IPS-18a (cell line): ENCODE data around the gene FOXP1.

Experiments used
- H3K27ac ChIP-seq: one replicate; pipeline ENCODE4 v1.5.1; 2013; ENCODE audit warnings: low read length
- H3K27me3 ChIP-seq: one replicate; pipeline ENCODE4 v1.6.1; 2013; ENCODE audit warnings: mild to moderate bottlenecking, low read length; ENCODE audit not compliant: control insufficient read depth, insufficient read depth
- H3K36me3 ChIP-seq: one replicate; pipeline ENCODE4 v1.6.1; 2013; ENCODE audit warnings: low read depth, low read length; ENCODE audit not compliant: control insufficient read depth
- H3K4me1 ChIP-seq: one replicate; pipeline ENCODE4 v1.6.1; 2013; ENCODE audit warnings: low read depth, low read length; ENCODE audit not compliant: control insufficient read depth
- H3K4me3 ChIP-seq: one replicate; pipeline ENCODE4 v1.5.1; 2013; ENCODE audit warnings: low read length
- H3K9ac ChIP-seq: one replicate; pipeline ENCODE4 v1.6.1; 2013; ENCODE audit warnings: mild to moderate bottlenecking, low read length, moderate library complexity
- H3K9me3 ChIP-seq: one replicate; pipeline ENCODE4 v1.6.1; 2013; ENCODE audit warnings: low read depth, low read length; ENCODE audit not compliant: control insufficient read depth

Gene FOXP1

DNA sequence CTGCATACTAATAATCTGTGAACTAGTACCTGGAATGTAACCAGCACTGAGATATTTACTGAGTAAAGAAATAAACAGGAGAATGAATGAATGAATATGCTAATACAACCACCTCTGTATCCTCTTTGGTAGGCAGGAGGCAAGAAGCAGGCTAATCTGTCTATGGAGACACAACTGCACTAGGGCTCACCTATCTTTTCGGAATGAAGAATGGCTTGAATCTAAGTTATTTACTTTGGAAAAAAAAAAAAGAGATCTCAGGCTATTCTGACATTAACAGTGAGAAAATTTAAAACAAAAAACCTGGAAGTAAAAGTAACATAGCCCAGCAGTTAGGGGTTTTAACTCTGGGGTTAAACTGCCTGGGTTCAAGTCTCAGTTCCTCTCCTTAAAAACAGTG lies 174.2 kb downstream of the FOXP1 start:
- H3K27ac ChIP-seq, result no peak overlapping the region
- H3K9me3 ChIP-seq, result no peaks in the 10 kb centered on the region
- peaks cover 13% of the 10 kb centered on the region for H3K4me1 ChIP-seq
- no peaks in the 10 kb centered on the region for H3K36me3 ChIP-seq
- no peak overlapping the region for H3K9ac ChIP-seq
- no peaks in the 10 kb centered on the region for H3K27me3 ChIP-seq
- H3K4me3 ChIP-seq, result no peak overlapping the region

DNA sequence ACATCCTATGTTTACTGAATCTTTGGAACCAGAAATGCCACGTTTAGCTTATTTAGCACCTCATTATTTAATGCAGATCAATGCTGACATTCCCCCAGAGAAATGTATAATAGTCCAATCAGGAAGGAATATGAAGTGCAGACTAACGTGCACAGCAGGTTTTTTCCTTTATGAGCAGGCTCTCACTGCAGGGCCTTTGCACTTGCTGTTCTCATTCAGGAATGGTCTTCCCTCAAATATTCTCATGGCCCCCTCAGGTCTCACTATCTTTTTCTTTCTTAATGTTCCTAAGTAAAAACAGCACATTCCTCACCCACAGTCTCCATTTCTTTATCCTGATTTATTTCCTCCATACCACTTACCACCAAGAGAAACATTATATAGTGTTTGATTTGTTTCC lies 174.6 kb downstream of the FOXP1 start:
- Histone ChIP-seq H3K4me1 (peaks cover 10% of the 10 kb centered on the region), H3K4me3 (no peak overlapping the region), H3K27me3 (no peaks in the 10 kb centered on the region), H3K9me3 (no peaks in the 10 kb centered on the region), H3K36me3 (no peaks in the 10 kb centered on the region), H3K9ac (no peak overlapping the region), H3K27ac (no peak overlapping the region)

DNA sequence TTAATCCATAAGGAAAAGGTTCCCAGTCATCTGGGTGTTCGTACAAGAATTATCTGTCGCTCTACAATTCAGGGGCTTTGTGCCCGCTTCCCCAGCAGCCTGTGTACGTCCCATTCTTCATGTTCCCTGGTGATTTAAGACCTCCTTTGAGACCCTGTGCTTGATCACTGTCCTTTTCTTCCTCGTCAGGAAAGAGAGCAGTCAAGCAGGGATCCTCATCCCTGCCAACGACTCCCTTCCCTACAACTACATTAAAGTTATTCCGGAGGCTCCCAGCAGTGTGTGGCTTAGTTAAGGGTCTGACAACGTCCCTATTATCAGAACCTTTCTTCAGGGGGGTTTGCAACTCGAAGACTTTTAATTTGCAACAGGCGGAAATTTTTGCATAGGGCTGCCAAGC lies 175.7 kb downstream of the FOXP1 start:
- H3K27ac ChIP-seq, result no peak overlapping the region
- no peaks in the 10 kb centered on the region for H3K36me3 ChIP-seq
- H3K4me3 ChIP-seq, result no peak overlapping the region
- peaks cover 10% of the 10 kb centered on the region for H3K4me1 ChIP-seq
- no peaks in the 10 kb centered on the region for H3K27me3 ChIP-seq
- no peaks in the 10 kb centered on the region for H3K9me3 ChIP-seq
- H3K9ac ChIP-seq, result no peak overlapping the region

DNA sequence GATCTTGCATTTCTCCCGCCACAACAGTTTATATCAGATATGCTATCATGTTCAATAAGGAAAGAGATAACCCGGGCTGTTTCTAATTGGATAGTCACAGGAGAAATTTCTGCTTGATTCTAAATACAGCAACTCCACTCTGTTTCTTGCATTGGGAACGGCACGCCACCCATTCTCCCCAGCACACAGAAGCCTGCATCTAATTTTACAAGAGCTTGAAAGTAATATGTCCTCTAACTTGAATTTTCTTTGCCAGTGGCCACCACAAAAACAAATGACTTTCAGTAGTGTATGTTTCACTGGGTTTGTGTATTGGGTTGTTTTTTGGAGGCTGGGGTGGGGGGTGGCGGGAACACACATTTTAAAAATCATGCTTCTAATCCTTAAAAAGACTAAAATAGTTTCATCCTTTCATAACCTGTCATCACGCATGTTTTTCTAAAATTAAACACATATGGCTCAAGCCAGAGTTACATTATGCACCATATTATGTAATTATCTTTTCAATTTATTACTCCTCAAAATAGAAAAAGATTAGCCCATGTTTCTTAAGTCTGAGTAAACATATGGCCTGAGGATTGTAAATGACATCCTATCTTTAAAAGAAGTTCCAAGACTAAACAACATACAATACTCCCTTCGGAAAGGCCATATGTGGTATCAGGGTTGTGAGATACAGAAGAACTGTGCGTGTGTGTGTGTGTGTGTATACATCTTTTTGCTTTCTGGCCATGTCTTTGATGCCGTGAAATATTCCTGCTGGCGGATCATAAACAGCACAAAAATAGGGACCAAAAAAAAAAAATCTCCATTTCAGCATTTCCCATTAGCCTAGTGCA lies 176.3 kb downstream of the FOXP1 start:
- Histone ChIP-seq H3K4me3 (no peak overlapping the region), H3K27ac (no peak overlapping the region), H3K36me3 (no peaks in the 10 kb centered on the region), H3K9ac (no peak overlapping the region), H3K9me3 (no peaks in the 10 kb centered on the region), H3K4me1 (peaks cover 10% of the 10 kb centered on the region), H3K27me3 (no peaks in the 10 kb centered on the region)

DNA sequence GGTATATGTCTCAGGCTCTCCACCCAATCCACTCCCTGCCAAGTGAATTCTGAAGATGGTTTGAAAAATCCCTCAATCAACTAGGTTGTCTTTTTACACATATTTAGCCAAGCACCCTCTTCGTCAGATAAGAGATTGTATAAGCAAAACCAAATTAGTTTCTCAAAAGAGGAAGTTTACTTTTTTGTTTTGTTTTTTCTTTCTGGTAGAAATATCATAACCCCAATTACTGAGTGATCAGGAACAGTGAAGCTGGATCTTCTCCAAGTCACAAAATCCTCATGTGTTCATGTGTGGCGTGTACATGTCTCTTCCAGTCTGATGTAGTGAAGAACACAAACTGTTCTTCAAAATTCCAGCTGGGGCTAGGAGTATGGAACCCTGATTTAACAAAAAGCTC lies 180.6 kb downstream of the FOXP1 start:
- Histone ChIP-seq H3K9me3 (no peaks in the 10 kb centered on the region), H3K4me3 (no peak overlapping the region), H3K4me1 (peaks cover 3% of the 10 kb centered on the region), H3K27ac (no peak overlapping the region), H3K27me3 (no peaks in the 10 kb centered on the region), H3K9ac (no peak overlapping the region), H3K36me3 (no peaks in the 10 kb centered on the region)

DNA sequence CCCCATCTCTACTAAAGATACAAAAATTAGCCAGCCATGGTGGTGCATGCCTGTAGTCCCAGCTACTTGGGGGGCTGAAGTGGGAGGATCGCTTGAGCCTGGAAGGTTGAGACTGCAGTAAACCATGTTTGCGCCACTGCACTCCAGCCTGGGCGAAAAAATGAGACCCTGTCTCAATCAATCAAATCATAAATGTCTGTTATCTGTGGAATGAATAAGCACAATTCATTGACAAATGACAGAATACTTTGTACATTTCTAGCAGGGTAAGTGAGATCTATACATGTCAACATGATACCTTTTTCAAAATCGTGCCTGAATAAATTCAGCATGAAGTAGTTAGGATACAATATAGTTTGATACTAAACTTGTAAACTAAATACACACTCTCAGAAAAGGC lies 181.2 kb downstream of the FOXP1 start:
- H3K9me3 ChIP-seq, result no peaks in the 10 kb centered on the region
- no peaks in the 10 kb centered on the region for H3K36me3 ChIP-seq
- H3K27ac ChIP-seq, result no peak overlapping the region
- no peak overlapping the region for H3K4me3 ChIP-seq
- H3K9ac ChIP-seq, result no peak overlapping the region
- no peaks in the 10 kb centered on the region for H3K27me3 ChIP-seq
- H3K4me1 ChIP-seq, result no peaks in the 10 kb centered on the region

DNA sequence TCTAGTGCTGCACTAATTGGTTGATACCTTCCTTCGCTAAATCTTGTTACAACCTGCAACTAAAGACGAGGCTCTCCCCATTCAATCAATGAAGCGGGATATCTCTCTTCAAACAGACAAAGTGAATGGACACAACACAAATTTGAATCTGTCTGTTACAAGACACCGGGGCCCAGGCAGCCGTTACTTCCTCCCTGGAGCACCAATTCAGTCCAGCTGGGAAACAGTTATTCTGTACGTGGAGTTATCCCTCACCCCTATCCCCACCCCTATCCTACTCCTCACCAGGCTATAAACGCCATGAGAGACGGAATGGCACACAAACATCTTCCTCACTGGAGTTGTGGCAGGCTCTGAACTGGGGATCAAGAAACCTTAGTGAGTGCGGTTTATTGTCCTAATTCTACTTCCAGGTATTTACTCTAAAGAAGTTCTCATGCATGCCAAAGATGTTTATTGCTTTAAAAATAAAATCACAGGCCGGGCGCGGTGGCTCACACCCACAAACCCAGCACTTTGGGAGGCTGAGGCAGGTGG lies 181.8 kb downstream of the FOXP1 start:
- H3K36me3 ChIP-seq, result no peaks in the 10 kb centered on the region
- H3K9me3 ChIP-seq, result no peaks in the 10 kb centered on the region
- H3K4me1 ChIP-seq, result no peaks in the 10 kb centered on the region
- H3K27me3 ChIP-seq, result no peaks in the 10 kb centered on the region
- H3K9ac ChIP-seq, result no peak overlapping the region
- no peak overlapping the region for H3K27ac ChIP-seq
- no peak overlapping the region for H3K4me3 ChIP-seq

DNA sequence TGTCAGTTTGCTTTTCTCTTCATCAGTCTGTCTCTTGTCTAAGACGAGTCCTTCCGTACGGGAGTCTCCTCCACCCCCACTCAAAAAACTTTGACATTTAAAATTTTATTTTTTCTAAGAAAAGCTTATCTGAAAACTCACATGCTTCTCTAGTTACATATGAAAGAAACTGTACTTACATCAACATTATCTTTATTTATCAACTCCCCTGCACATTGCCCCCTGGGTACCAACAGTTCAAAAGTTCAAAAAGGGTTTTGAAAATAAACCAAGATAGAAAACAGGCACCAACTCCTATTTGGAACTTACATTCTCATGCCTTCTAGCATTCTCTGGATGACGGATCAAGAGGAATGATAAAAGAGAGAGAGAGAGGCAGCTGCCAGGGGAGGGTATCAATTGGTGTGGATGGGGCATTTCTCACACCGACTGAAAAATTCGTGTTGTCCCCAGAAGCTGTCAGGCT lies 182.5 kb downstream of the FOXP1 start:
- H3K27me3 ChIP-seq, result no peaks in the 10 kb centered on the region
- H3K9me3 ChIP-seq, result no peaks in the 10 kb centered on the region
- no peaks in the 10 kb centered on the region for H3K36me3 ChIP-seq
- H3K4me3 ChIP-seq, result no peak overlapping the region
- no peak overlapping the region for H3K27ac ChIP-seq
- no peak overlapping the region for H3K9ac ChIP-seq
- no peaks in the 10 kb centered on the region for H3K4me1 ChIP-seq

DNA sequence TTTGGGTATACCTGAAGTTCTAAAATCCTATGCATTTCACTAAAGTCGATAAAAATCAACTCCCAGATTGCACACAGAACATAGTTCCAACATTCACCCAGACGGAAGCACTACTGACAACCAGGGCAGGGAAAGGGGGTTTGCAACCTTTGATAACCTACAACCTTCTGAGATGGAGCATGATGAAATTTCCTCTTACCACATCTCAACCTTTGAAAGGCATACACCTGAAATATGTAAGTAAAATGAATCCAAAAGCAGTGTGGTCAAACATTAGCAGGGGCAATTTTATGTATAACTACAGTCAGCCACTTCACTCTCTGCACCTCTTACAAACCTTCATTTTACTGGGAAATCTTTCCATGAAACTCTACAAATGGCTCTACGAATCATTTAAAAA lies 184.1 kb downstream of the FOXP1 start:
- H3K4me3 ChIP-seq, result no peak overlapping the region

DNA sequence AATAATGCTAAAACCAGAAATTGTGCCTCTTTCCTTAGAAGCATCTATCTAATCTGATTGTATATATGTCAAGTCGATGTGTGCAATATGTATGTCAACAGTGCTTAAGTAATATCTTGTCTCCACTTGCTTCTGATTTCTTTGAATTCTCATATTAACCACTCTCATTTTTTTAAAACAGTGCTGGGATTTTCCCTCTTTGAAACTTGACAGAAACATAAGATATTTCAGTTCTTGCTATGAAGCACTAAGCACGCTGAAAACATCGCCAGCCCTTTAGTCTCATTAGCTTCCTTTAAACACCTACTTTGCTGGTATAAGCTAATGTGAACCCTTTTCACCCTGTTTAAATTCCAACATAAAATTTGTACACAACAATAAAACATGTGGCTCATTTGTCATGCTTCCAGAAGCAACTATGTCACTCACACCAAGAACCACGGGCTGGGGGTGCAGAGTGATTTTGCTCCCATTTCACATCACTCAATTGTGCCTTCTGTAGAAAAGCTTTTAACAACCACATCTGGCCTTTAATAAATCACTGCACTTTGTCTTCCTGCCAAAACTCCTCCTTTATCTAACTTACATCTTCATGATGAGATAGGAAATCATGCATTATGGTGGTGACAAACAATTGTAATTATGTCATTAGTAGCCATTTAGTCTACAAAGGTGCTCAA lies 185.2 kb downstream of the FOXP1 start:
- Histone ChIP-seq H3K9ac (no peak overlapping the region), H3K4me3 (no peak overlapping the region), H3K9me3 (no peaks in the 10 kb centered on the region), H3K27me3 (no peaks in the 10 kb centered on the region), H3K36me3 (no peaks in the 10 kb centered on the region), H3K4me1 (no peaks in the 10 kb centered on the region), H3K27ac (no peak overlapping the region)

More for the DNA sequence above, 184.1 kb downstream of the FOXP1 start:
- H3K27me3 ChIP-seq, result no peaks in the 10 kb centered on the region
- no peaks in the 10 kb centered on the region for H3K36me3 ChIP-seq
- H3K9me3 ChIP-seq, result no peaks in the 10 kb centered on the region
- no peaks in the 10 kb centered on the region for H3K4me1 ChIP-seq
- H3K9ac ChIP-seq, result no peak overlapping the region
- no peak overlapping the region for H3K27ac ChIP-seq

DNA sequence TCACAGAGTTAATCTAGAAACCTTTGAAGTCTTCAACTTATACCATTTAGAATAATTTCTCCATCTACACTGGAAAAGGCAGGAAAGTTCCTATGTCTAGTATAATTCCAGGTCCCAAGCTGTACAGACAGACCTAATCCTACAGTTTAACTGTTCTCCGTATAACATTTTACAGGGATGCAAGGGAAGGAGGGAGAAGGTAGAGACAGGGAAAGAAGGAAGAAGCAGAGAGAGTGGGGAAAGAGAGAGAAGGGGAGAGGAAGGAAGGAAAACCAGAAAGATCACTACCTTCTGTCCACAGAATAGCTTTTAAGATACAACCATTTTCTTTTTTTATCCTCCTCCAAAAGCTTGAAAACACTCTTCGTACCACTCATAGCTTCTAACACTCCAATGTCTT lies 185.8 kb downstream of the FOXP1 start:
- H3K36me3 ChIP-seq, result no peaks in the 10 kb centered on the region
- no peak overlapping the region for H3K27ac ChIP-seq
- H3K4me1 ChIP-seq, result no peaks in the 10 kb centered on the region
- H3K4me3 ChIP-seq, result no peak overlapping the region
- H3K27me3 ChIP-seq, result no peaks in the 10 kb centered on the region
- no peaks in the 10 kb centered on the region for H3K9me3 ChIP-seq
- H3K9ac ChIP-seq, result no peak overlapping the region
